Measurements from ENCODE around the gene GOLT1A.

The GOLT1A gene

GRCh38 chr1:204191456-204191855, 22.3 kb downstream of the GOLT1A start:
- no peak for DNase-seq (ENCODE audit: low spot score)

DNA sequence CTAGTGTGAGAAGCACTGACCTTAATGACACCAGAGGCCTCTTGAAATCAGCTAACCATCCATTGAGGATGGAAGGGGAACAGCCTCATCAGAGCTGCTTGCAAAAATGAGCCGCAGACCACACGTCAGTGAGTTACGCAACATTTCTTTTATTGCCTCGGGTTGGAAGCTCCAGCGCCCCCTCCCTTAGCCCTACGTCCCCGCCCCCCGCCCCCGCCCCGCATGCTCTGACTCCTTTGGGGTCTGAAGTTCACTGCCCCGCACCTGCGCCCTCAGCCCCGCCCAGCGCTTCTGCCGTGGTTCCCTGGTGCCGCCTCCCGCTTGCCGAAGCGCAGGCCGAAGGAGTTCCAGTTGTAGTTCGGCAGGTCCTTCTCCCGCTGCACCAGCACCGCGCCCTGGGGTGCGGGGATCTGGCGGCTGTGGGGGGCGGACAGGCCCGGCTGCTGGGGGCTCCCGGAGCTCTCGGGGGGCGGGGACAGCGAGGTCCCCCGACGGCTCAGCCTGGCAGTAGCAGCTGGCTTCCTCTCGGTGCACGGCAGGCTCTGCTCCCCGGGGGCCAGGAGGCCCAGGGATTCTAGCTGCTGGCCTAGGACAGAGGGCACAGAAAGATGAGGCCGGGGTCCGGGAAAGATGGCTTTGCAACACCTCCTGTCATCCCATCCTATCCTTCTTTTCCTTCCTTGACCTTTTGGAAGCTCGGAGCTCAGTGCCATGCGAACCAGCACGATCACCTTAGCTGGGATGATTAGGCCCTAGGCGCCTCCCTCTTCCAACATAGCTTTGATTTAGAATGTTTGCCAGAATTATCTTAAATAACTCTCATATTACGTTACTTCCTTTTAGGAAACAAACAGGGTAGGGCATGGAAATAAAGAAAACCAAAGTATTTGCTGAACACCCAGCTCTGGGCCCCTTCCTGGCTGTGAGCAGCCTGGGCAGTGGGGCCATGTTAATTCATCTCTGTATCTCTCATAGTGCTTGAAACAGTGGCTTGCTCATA, 23.3 kb downstream of the GOLT1A start:
- no peak for DNase-seq (ENCODE audit: low spot score)

DNA sequence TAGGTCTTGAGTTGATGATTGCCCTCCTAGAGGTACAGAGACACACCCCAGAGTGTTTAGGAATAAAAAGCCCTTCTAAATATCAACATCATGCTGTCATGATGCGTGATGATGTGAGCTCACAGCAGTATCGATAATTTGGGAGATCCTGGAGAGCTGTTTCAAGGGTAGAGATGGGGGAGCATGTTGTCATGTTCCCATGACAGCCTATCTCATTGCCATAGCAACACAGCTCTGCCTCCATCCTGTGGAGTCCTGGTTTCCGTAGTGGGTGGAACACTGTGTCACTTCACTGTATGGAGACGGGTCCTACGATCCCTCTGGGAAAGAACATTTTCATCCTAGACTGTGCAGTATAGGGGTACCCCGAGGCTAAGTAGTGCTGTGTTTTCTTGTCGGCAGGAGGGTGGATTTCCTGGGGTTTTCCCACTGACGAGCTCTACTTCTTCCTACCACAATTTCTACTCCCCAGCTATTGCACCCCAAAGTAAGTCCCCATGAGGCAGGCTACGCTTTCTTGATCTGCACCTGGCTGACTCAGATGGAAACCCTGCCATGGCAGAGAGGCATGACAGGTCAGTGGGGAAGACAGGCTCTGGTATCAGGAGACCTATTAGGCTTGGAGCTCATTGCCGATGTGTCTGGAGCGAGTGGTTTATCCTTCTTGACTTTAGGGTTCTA, 24.7 kb downstream of the GOLT1A start:
- no peak for DNase-seq (ENCODE audit: low spot score)

DNA sequence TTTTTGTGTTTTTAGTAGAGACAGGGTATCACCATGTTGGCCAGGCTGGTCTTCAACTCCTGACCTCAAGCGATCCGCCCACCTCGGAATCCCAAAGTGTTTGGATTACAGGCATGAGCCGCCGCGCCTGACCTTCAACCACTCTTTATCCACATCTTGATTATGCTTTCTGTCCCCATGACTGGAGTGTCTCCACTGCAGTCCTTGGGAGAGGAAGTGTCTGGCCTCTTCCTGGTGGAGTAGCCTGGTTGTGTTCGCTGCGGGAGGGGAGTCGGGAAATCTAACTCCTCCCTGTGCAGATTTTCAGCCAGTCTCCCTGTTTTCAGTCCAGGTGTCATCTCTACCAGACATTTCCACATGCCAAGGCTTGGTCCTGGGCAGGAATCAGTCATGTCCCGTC, 27.2 kb downstream of the GOLT1A start:
- no peak for DNase-seq (ENCODE audit: low spot score)

- DNase-seq (ENCODE audit: low spot score): no peak
Observed at GRCh38 chr1:204181116-204181515, 32.7 kb downstream of the GOLT1A start.

DNA sequence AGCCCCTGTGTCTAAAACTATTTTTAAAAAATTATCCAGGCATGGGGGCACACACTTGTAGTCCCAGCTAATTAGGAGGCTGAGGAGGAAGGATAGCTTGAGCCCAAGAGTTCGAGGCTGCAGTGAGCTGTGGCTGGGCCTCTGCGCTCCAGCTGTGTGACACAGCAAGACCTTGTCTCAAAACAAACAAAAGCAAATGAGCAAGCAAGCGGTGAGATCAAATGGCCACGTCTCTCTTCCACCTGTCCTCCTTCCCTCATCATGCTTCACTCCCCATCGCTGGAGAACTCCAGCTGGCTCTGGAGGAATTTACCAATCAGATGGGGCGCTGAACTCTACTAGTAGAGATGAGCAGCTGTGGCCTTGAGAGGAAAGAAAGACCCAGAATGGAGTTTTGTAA, 33.7 kb downstream of the GOLT1A start:
- DNase-seq (ENCODE audit: low spot score): no peak

DNA sequence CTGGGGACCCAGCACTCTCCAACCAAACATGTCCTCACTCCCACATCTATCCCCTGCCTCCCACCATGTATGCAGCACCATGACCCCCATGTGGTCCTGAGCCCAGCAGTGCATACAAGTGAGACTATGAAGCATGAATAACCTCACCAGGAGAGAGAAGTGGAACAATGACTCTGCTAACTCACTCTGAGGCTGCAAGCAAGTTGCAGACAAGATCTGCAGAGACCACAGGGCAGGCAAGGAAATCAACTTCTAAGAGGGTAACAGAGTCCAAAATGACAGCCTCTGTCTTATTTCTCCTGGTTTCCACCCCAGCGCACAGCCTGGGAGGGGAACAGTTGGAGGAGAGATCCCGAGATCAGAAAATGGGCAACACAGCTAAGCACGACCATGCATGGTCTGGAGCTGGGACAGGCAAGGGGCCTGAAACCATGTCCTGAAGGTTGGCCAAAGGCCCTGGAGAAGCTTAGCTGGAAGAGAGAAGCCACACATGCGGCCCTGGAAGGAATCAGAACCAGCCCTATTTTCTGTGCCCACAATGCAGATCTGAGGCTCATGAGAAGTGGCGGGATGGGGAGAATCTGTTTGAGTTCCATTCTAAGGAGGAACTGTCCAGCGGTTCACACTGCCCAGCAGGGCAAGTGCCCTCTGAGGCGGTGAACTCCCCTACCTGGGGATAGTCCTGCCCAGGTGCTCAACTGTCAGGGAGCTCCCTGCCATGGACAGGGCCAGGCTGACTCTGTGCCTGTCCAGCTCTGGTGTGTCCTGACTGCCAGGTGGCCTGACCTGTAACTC, 35.1 kb downstream of the GOLT1A start:
- DNase-seq (ENCODE audit: low spot score): no peak

- DNase-seq (ENCODE audit: low spot score): no peak
Observed at GRCh38 chr1:204177133-204177532, 36.7 kb downstream of the GOLT1A start.

GRCh38 chr1:204176049-204176448, 37.7 kb downstream of the GOLT1A start:
- DNase-seq (ENCODE audit: low spot score): no peak

GRCh38 chr1:204174958-204175357, 38.8 kb downstream of the GOLT1A start:
- DNase-seq (ENCODE audit: low spot score): no peak

GRCh38 chr1:204172404-204173029, 41.3 kb downstream of the GOLT1A start:
- no peak for DNase-seq (ENCODE audit: low spot score)

GRCh38 chr1:204171751-204172178, 42.0 kb downstream of the GOLT1A start:
- DNase-seq (ENCODE audit: low spot score): no peak

- DNase-seq (ENCODE audit: low spot score): no peak
Observed at GRCh38 chr1:204170494-204171155, 43.2 kb downstream of the GOLT1A start.

- DNase-seq (ENCODE audit: low spot score): no peak
Observed at GRCh38 chr1:204169858-204170257, 43.9 kb downstream of the GOLT1A start.

DNA sequence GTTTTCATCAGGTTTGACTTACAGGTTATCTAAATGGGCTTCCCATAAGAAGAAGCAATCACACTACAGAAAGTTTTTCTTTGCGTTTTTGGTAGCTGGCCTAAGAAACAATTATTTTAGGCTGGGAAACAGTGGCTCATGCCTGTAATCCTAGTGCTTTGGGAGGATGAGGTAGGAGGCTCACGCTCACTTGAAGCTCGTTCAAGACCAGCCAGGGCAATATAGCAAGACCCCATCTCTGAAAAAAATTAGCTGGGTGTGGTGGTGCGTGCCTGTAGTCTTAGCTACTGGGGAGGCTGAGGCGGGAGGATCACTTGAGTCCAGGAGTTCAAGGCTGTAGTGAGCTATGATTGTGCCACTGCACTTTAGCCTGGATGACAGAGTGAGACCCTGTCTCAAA, 46.1 kb downstream of the GOLT1A start:
- no peak for DNase-seq (ENCODE audit: low spot score)

DNA sequence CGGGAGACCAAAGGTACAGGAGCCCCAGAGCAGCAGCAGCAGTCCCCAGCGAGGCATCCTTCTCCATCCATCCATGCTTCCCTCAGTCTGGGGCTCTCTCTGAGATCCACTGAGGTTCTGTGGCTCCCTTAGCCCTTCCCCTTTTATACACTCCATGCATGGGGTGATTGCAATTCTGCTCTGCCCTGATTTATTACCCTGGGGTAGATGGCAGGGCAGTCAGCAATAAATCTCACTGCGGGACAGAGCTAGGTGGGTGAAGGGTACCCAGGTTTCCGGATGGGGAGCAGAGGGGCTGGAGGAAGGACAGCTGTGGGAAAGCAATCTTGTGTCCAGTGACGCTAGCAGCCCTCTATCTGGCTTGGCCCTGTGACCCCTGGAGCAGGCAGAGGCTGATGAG, 47.6 kb downstream of the GOLT1A start, which contains the start of gene REN:
TSS of gene REN (minus strand) at position 119 of the 400 bp plus-strand sequence. CDS start at position 75, 44 bp downstream.
- DNase-seq (ENCODE audit: low spot score): no peak

GRCh38 chr1:204162494-204163074, 51.2 kb downstream of the GOLT1A start:
- peak; percentile 75 for DNase-seq (ENCODE audit: low spot score)

DNA sequence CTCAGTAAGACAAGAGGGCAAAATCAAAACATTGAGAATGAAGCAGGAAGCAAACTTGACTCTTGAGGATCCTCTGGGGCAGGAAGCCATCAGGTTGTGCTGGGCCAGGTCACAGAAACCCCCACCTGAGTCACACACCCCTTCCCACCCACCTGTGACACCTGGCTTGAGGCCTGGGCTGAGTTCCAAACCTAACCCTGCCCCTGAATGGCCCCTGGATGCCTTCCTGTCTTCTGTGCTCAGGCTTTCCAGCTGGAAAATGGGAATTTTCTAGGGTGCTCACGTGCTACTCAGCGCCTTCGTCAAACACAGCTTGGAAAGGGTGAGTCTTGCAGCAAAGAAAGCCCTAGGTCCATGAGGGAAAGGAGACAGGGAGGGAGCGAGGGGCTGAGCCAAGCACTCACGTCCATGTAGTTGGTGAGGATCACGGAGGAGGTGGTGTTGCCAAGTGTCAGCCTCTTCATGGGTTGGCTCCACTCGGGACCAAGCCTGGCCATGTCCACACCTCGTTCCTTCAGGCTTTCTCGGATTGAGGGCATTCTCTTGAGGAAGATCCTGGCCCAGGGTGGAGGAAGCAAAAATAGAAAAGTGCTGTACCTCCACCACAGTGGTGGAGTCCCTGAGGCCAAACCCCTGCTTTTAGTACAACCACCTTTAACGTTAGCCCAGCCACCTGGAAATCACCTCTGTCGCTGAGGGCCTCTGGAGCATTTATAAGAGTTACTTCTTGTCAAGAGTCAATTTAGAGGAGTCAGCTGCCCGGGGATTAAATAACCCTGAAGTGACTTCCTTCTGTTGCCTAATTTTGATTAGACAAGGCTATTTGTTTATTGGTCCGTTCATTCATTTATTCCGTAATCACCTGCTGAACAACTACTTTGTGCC, 51.9 kb downstream of the GOLT1A start:
- DNase-seq (ENCODE audit: low spot score): no peak

DNA sequence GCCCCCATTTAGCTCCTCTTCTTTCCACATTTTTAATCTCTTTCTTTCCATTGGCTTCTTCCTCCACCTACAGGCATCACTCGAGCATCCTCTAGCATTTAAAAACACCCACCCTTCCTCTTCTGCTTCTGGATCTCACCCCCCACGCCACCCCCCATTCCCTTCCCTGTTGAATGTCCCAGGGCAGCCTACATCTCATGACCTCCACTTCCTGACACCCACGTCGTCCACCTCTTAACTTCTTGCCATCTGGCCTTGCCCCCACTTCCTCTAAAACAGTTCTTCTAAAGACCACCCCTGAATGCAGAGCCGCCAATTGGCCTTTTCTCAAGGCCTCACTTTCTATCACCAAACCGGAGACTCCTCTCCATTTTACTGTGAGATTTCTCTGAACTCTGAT, 55.8 kb downstream of the GOLT1A start:
- DNase-seq (ENCODE audit: low spot score): no peak

DNA sequence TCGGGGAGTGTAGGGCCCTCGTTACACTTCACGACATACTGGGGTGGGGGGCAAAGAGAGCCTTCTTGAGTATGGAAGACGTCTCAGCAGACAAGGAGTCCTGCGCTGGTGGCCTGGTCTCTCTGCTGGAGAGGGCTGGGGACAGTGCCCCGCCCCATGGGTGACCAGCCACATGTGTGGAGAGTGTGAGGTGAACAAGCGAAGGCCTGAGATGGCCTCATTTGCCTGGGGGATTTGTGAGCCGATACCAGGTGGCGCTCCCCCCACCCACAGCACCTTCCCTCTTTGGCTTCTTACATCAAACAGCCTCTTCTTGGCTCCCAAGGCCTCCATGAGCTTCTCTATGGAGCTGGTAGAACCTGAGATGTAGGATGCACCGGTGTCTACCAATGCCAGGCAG, 57.9 kb downstream of the GOLT1A start:
- no peak for DNase-seq (ENCODE audit: low spot score)

Measured in COLO829 (cell line).